HCT116 (cell line): ENCODE data around the gene DIS3L2. TPM values are rescaled to one million over a fixed set of nuclear protein-coding genes. Genes with fewer than 3 reads are reported as not detected.
A peak's percentile ranks its signal among the peaks of the same experiment; 100 is the strongest.

ENCODE experiments used
- ATAC-seq: fragments of 200-7000 bp; cut with Tn5 transposase; 2 replicates; pipeline ENCODE4 v1.9.1; 2020; ENCODE audit warnings: mild to moderate bottlenecking, moderate library complexity
- BruUV-seq: library from RNA; stranded (reverse); fragments of 400-500 nt; replicated peaks from 2 replicates; lab custom pipeline; 2021; lab: Mats Ljungman, UMichigan
- CTCF ChIA-PET: fragments of 300-600 bp; sonication (Branson Sonifier 250); formaldehyde crosslinking; loops from one replicate; lab custom pipeline; 2021; ENCODE audit warnings: antibody characterized with exemption; lab: Charles Lee
- POLR2A ChIA-PET: fragments of 300-600, 350-600 bp; sonication (Branson Sonifier 250); formaldehyde crosslinking; loops from one replicate; lab custom pipeline; 2021; ENCODE audit warnings: antibody characterized with exemption; lab: Charles Lee
- RAD21 ChIA-PET, 2 experiments: fragments of 300-600 bp; sonication (Branson Sonifier 250); formaldehyde crosslinking; loops; one replicate each; lab custom pipeline; 2023; ENCODE audit warnings: low total read pairs in 2 of 2; ENCODE audit not compliant: uncharacterized antibody in 2 of 2, unreplicated experiment in 2 of 2, low non-redundant PET in 1 of 2; lab: Charles Lee
- DNase-seq: peaks from one replicate; pipeline ENCODE4 v3.0.0-alpha.2; 2010; ENCODE audit warnings: low read depth, low spot score
- H2AFZ ChIP-seq: fragments of 200-600 bp; shearing (Covaris generic), sonication (generic); 2 replicates; pipeline ENCODE4 v1.6.1; 2017; ENCODE audit warnings: low read depth, mixed run types, mixed read lengths, antibody characterized with exemption, low read length; ENCODE audit not compliant: poor library complexity, severe bottlenecking
- H3K27ac ChIP-seq: 2 replicates; pipeline ENCODE4 v1.5.1; 2012; ENCODE audit warnings: low read depth, low read length
- H3K27me3 ChIP-seq: fragments of 200-600 bp; sonication (generic); 2 replicates; pipeline ENCODE4 v1.6.1; 2016; ENCODE audit warnings: mixed run types, low read length, mixed read lengths; ENCODE audit not compliant: insufficient read depth
- H3K36me3 ChIP-seq, 2 experiments: fragments of 200-500 bp in 1 of 2; fragments of 200-600 bp in 1 of 2; sonication (Bioruptor generic) in 1 of 2; sonication (generic) in 1 of 2; 2 replicates each; pipeline versions ENCODE4 v1.5.1 to v1.6.1; 2014 to 2016; ENCODE audit warnings: low read length in 2 of 2, inconsistent platforms in 1 of 2, mixed read lengths in 1 of 2, mixed run types in 1 of 2; ENCODE audit not compliant: insufficient read depth in 2 of 2, control insufficient read depth in 1 of 2
- H3K4me1 ChIP-seq, 2 experiments: fragments of 200-600 bp in 1 of 2; sonication (generic) in 1 of 2; 2 replicates each; pipeline versions ENCODE4 v1.5.1 to v1.6.1; 2012 to 2017; ENCODE audit warnings: low read length in 2 of 2, inconsistent platforms in 1 of 2, mild to moderate bottlenecking in 1 of 2, mixed read lengths in 1 of 2, mixed run types in 1 of 2, moderate library complexity in 1 of 2; ENCODE audit not compliant: insufficient read depth in 2 of 2, control insufficient read depth in 1 of 2
- H3K4me2 ChIP-seq: fragments of 200-600 bp; sonication (generic); 2 replicates; pipeline ENCODE4 v1.6.1; 2017; ENCODE audit warnings: mixed run types, low read length, mixed read lengths
- H3K4me3 ChIP-seq, 2 experiments: fragments of 200-600 bp in 1 of 2; sonication (generic) in 1 of 2; replicated peaks in 1 of 2; 2 replicates each; pipeline ENCODE4 v1.5.1; 2011 to 2016; ENCODE audit warnings: low read length in 2 of 2, control low read depth in 1 of 2, low read depth in 1 of 2, mild to moderate bottlenecking in 1 of 2, mixed read lengths in 1 of 2, mixed run types in 1 of 2
- H3K79me2 ChIP-seq: fragments of 200-600 bp; sonication (generic); 2 replicates; pipeline ENCODE4 v1.6.1; 2017; ENCODE audit warnings: mild to moderate bottlenecking, mixed run types, low read length, moderate library complexity, mixed read lengths; ENCODE audit not compliant: insufficient read depth
- H3K9ac ChIP-seq: fragments of 200-600 bp; sonication (generic); 2 replicates; pipeline ENCODE4 v1.6.1; 2016; ENCODE audit warnings: low read length, mixed read lengths
- H3K9me2 ChIP-seq: fragments of 200-600 bp; sonication (generic), shearing (Covaris generic); 2 replicates; pipeline ENCODE4 v1.6.1; 2017; ENCODE audit warnings: mixed run types, mild to moderate bottlenecking, moderate library complexity; ENCODE audit not compliant: insufficient read depth
- H3K9me3 ChIP-seq, 2 experiments: fragments of 200-500 bp in 1 of 2; fragments of 200-600 bp in 1 of 2; sonication (Bioruptor generic) in 1 of 2; sonication (generic) in 1 of 2; 2 replicates each; pipeline ENCODE4 v1.6.1; 2014 to 2017; ENCODE audit warnings: low read length in 2 of 2, mixed read lengths in 2 of 2, inconsistent platforms in 1 of 2, low read depth in 1 of 2, mild to moderate bottlenecking in 1 of 2, mixed run types in 1 of 2, moderate library complexity in 1 of 2; ENCODE audit not compliant: control insufficient read depth in 1 of 2, insufficient read depth in 1 of 2
- H4K20me1 ChIP-seq: fragments of 200-600 bp; sonication (generic), shearing (Covaris generic); 2 replicates; pipeline ENCODE4 v1.6.1; 2017; ENCODE audit warnings: mixed run types, mild to moderate bottlenecking, moderate library complexity; ENCODE audit not compliant: insufficient read depth
- CTCF ChIP-seq, 3 experiments: fragments of 200-600 bp in 1 of 3; sonication (generic) in 1 of 3; IDR thresholded peaks in 2 of 3; conservative IDR thresholded peaks in 1 of 3; 2 replicates each; pipeline ENCODE4 v1.5.1; 2012 to 2017; ENCODE audit warnings: low read depth in 2 of 3, low read length in 2 of 3, antibody characterized with exemption in 1 of 3, borderline replicate concordance in 1 of 3, control low read depth in 1 of 3, mild to moderate bottlenecking in 1 of 3, mixed read lengths in 1 of 3, mixed run types in 1 of 3, moderate library complexity in 1 of 3; ENCODE audit not compliant: insufficient read depth in 1 of 3
- RAD21 ChIP-seq: IDR thresholded peaks from 2 replicates; pipeline ENCODE4 v1.6.1; 2012; ENCODE audit warnings: low read depth, mild to moderate bottlenecking
- ZBTB33 ChIP-seq: IDR thresholded peaks from 2 replicates; pipeline ENCODE4 v1.6.1; 2011; ENCODE audit warnings: mild to moderate bottlenecking, low read length, moderate library complexity; ENCODE audit not compliant: insufficient replicate concordance; ENCODE audit errors: extremely low read depth
- intact Hi-C: fragments of 100-400 bp; cut with micrococcal nuclease; formaldehyde crosslinking; loops from 2 replicates; pipeline ENCODE4 v1.10.0; 2022
- total RNA-seq: library from RNA; stranded (reverse); gene quantifications from one replicate; pipeline ENCODE4 v1.2.1, GENCODE V29; 2021; ENCODE audit not compliant: unreplicated experiment

DIS3L2 gene
- total RNA-seq, 1 experiment from 2014 or later, result 42.5 TPM

- Histone ChIP-seq H2AFZ (no peak overlapping the region), H3K4me3 (no peak overlapping the region), H4K20me1 (no peaks in the 10 kb centered on the region), H3K9me3 (no peaks in the 10 kb centered on the region), H3K9ac (no peak overlapping the region), H3K27ac (no peak overlapping the region), H3K79me2 (no peaks in the 10 kb centered on the region), H3K9me2 (no peaks in the 10 kb centered on the region), H3K36me3 (no peaks in the 10 kb centered on the region), H3K4me1 (no peaks in the 10 kb centered on the region), H3K27me3 (no peaks in the 10 kb centered on the region), H3K4me2 (no peak overlapping the region)
- intact Hi-C loops, result loop anchor here (5.0 kb wide), 1 partner anchor 117 kb away; no protein-coding TSS in a partner anchor
- RAD21 ChIA-PET, result interaction anchor here in 1 of 2 experiments (0.9 to 1.0 kb wide), 2 partner anchors 400 to 425 kb away, joined by 3 read pairs; no protein-coding TSS in a partner anchor
- peak; percentile 86 for ATAC-seq
- DNase-seq, result no peak
- CTCF ChIA-PET, result interaction anchor here (0.7 to 4.6 kb wide), 5 partner anchors 8 to 426 kb away, joined by 3 to 39 read pairs (median 8); no protein-coding TSS in a partner anchor
- TF ChIP-seq ZBTB33 (no peak), RAD21 (peak; percentile 50), CTCF (IDR thresholded peaks at IDR 0.05 in 2 of 3, conservative IDR thresholded peaks at IDR 0.05 in 1 of 3; ENCODE audit: borderline replicate concordance in 1 of 3, insufficient read depth in 1 of 3, low read depth in 2 of 3, low read length in 2 of 3) (peak; percentile 23 to 38 (median 36); a peak in 3 of 6 replicates)
- no TSS peak for BruUV-seq
- POLR2A ChIA-PET, result no interaction called here
Measured at GRCh38 chr2:232325324-232326273, 364.1 kb downstream of the DIS3L2 start.
